ENCODE data around the gene AMER3. TPM values are rescaled to one million over a fixed set of nuclear protein-coding genes. Genes with fewer than 3 reads are reported as not detected.

AMER3 gene
- total RNA-seq, 2 experiments from 2014 or later, result not detected

- no peaks in the 10 kb centered on the region for H3K4me1 ChIP-seq (ENCODE audit: insufficient read depth, low read length)
- no peak overlapping the region for H3K27ac Mint-ChIP-seq
- ATAC-seq (ENCODE audit: poor library complexity), result no peak
- no peak for DNase-seq
- CTCF ChIA-PET, result no interaction called here
- peaks cover 2% of the 10 kb centered on the region for H3K9me3 Mint-ChIP-seq
- H3K36me3 ChIP-seq (ENCODE audit: insufficient read depth, low read length), result no peaks in the 10 kb centered on the region
- H3K9me3 ChIP-seq (ENCODE audit: control insufficient read depth in 1 of 2, insufficient read depth in 1 of 2, low read length in 2 of 2), result peaks cover 6% of the 10 kb centered on the region in 2 experiments
- POLR2A ChIA-PET, result no interaction called here
- H3K27ac ChIP-seq (ENCODE audit: low read depth in 1 of 2, low read length in 2 of 2), result no peak overlapping the region
- H3K4me3 ChIP-seq (ENCODE audit: low read length), result no peak overlapping the region
- H3K4me3 Mint-ChIP-seq, result no peak overlapping the region
- H3K36me3 Mint-ChIP-seq (ENCODE audit: low read depth), result no peaks in the 10 kb centered on the region
- no peaks in the 10 kb centered on the region for H3K4me1 Mint-ChIP-seq (ENCODE audit: low read depth)
- peaks cover 22% of the 10 kb centered on the region for H3K27me3 Mint-ChIP-seq
- intact Hi-C loops (cut with DNase I, micrococcal nuclease), result no loop called here
- H3K27me3 ChIP-seq (ENCODE audit: control insufficient read depth in 1 of 2, insufficient read depth in 2 of 2, low read length in 2 of 2), result no peaks in the 10 kb centered on the region
- no peak for TF ChIP-seq CTCF (IDR thresholded peaks at IDR 0.05)
Observed at GRCh38 chr2:130736487-130736886, 18.9 kb upstream of the AMER3 start.

- H3K27ac Mint-ChIP-seq, result no peak overlapping the region
- H3K9me3 ChIP-seq (ENCODE audit: control insufficient read depth in 1 of 2, insufficient read depth in 1 of 2, low read length in 2 of 2), result peaks cover 0 to 6% of the 10 kb centered on the region in 2 experiments
- no peaks in the 10 kb centered on the region for H3K36me3 Mint-ChIP-seq (ENCODE audit: low read depth)
- H3K4me1 Mint-ChIP-seq (ENCODE audit: low read depth), result no peaks in the 10 kb centered on the region
- no peaks in the 10 kb centered on the region for H3K4me1 ChIP-seq (ENCODE audit: insufficient read depth, low read length)
- TF ChIP-seq CTCF (IDR thresholded peaks at IDR 0.05), result no peak
- H3K4me3 ChIP-seq (ENCODE audit: low read length), result no peak overlapping the region
- H3K36me3 ChIP-seq (ENCODE audit: insufficient read depth, low read length), result no peaks in the 10 kb centered on the region
- CTCF ChIA-PET, result no interaction called here
- H3K9me3 Mint-ChIP-seq, result peaks cover 2% of the 10 kb centered on the region
- ATAC-seq (ENCODE audit: poor library complexity) (no peak), DNase-seq (no peak)
- H3K27me3 Mint-ChIP-seq, result peaks cover 30% of the 10 kb centered on the region
- POLR2A ChIA-PET, result no interaction called here
- H3K4me3 Mint-ChIP-seq, result no peak overlapping the region
- intact Hi-C loops (cut with DNase I, micrococcal nuclease), result no loop called here
- no peaks in the 10 kb centered on the region for H3K27me3 ChIP-seq (ENCODE audit: control insufficient read depth in 1 of 2, insufficient read depth in 2 of 2, low read length in 2 of 2)
- H3K27ac ChIP-seq (ENCODE audit: low read depth in 1 of 2, low read length in 2 of 2), result no peak overlapping the region
Observed at GRCh38 chr2:130737592-130737991, 17.7 kb upstream of the AMER3 start.

GRCh38 chr2:130740671-130741070, 14.7 kb upstream of the AMER3 start:
- no peak for DNase-seq
- H3K36me3 Mint-ChIP-seq (ENCODE audit: low read depth), result no peaks in the 10 kb centered on the region

More at GRCh38 chr2:130740671-130741070, 14.7 kb upstream of the AMER3 start:
- Mint-ChIP-seq H3K4me3 (no peak overlapping the region), H3K27me3 (peaks cover 51% of the 10 kb centered on the region), H3K4me1 (ENCODE audit: low read depth) (no peaks in the 10 kb centered on the region), H3K9me3 (no peaks in the 10 kb centered on the region), H3K27ac (no peak overlapping the region)
- ChIA-PET POLR2A (no interaction called here), CTCF (interaction anchor here (0.7 kb wide), 1 partner anchor 12 kb away, joined by 3 read pairs; no protein-coding TSS in a partner anchor)
- intact Hi-C loops (cut with DNase I, micrococcal nuclease), result no loop called here
- no peak for ATAC-seq (ENCODE audit: poor library complexity)
- TF ChIP-seq CTCF (IDR thresholded peaks at IDR 0.05), result no peak
- Histone ChIP-seq H3K4me3 (ENCODE audit: low read length) (no peak overlapping the region), H3K36me3 (ENCODE audit: insufficient read depth, low read length) (no peaks in the 10 kb centered on the region), H3K27me3 (ENCODE audit: control insufficient read depth in 1 of 2, insufficient read depth in 2 of 2, low read length in 2 of 2) (peaks cover 4 to 7% of the 10 kb centered on the region in 2 experiments), H3K9me3 (ENCODE audit: control insufficient read depth in 1 of 2, insufficient read depth in 1 of 2, low read length in 2 of 2) (peaks cover 0 to 9% of the 10 kb centered on the region in 2 experiments), H3K4me1 (ENCODE audit: insufficient read depth, low read length) (no peaks in the 10 kb centered on the region), H3K27ac (ENCODE audit: low read depth in 1 of 2, low read length in 2 of 2) (no peak overlapping the region)

All from CD4-positive, alpha-beta T cell (primary cell).